HepG2 (cell line): ENCODE measurements around the gene DNAJC18. TPM values are rescaled to one million over a fixed set of nuclear protein-coding genes. Genes with fewer than 3 reads are reported as not detected.

Experiments
- ARID5B ChIP-seq: IDR thresholded peaks from 2 replicates; pipeline ENCODE4 v1.4.0; 2020; ENCODE audit warnings: mild to moderate bottlenecking, missing genetic modification reagents
- ATF1 ChIP-seq: IDR thresholded peaks from 2 replicates; pipeline ENCODE4 v1.6.1; 2016; ENCODE audit warnings: mild to moderate bottlenecking, control low read depth
- ATF7-NPFF ChIP-seq: sonication (generic); formaldehyde crosslinking; IDR thresholded peaks from 2 replicates; pipeline ENCODE4 v1.8.1; 2023; ENCODE audit warnings: mild to moderate bottlenecking, low read depth, missing genetic modification reagents, moderate library complexity
- DDIT3 ChIP-seq: sonication (generic); formaldehyde crosslinking; IDR thresholded peaks from 2 replicates; pipeline ENCODE4 v1.4.0; 2020; ENCODE audit warnings: mild to moderate bottlenecking, missing genetic modification reagents
- ELK4 ChIP-seq: sonication (generic); formaldehyde crosslinking; IDR thresholded peaks from 2 replicates; pipeline ENCODE4 v1.9.0; 2021; ENCODE audit warnings: missing genetic modification reagents, borderline replicate concordance
- KAT7 ChIP-seq: IDR thresholded peaks from 2 replicates; pipeline ENCODE4 v1.6.1; 2018; ENCODE audit warnings: borderline replicate concordance, missing compliant biosample characterization
- NFKBIZ ChIP-seq: IDR thresholded peaks from 2 replicates; pipeline ENCODE4 v1.6.1; 2018; ENCODE audit warnings: missing genetic modification reagents, missing compliant biosample characterization
- PHB2 ChIP-seq: fragments of 450-650 bp; IDR thresholded peaks from 2 replicates; pipeline ENCODE4 v1.6.1; 2018; ENCODE audit not compliant: partially characterized antibody
- PHF8 ChIP-seq: sonication (generic); formaldehyde crosslinking; IDR thresholded peaks from 2 replicates; pipeline ENCODE4 v1.5.0; 2020; ENCODE audit warnings: missing genetic modification reagents
- POLR2A ChIP-seq, 2 experiments: IDR thresholded peaks; 2 replicates each; pipeline ENCODE4 v1.6.1; 2011; ENCODE audit warnings: low read depth in 2 of 2, low read length in 2 of 2, mild to moderate bottlenecking in 1 of 2, moderate library complexity in 1 of 2; ENCODE audit not compliant: insufficient read depth in 1 of 2
- POLR2AphosphoS5 ChIP-seq: IDR thresholded peaks from 2 replicates; pipeline ENCODE4 v1.6.1; 2012; ENCODE audit warnings: low read depth, low read length
- RELA ChIP-seq: sonication (generic); formaldehyde crosslinking; IDR thresholded peaks from 2 replicates; pipeline ENCODE4 v1.4.0; 2020; ENCODE audit warnings: missing genetic modification reagents
- RNF2 ChIP-seq: fragments of 450-650 bp; conservative IDR thresholded peaks from 2 replicates; pipeline ENCODE4 v1.6.1; 2016; ENCODE audit warnings: low read depth
- SNAPC5 ChIP-seq: sonication (generic); formaldehyde crosslinking; IDR thresholded peaks from 2 replicates; pipeline ENCODE4 v1.8.1; 2023; ENCODE audit warnings: mild to moderate bottlenecking, missing genetic modification reagents, borderline replicate concordance
- SOX6 ChIP-seq, 2 experiments: fragments of 450-650 bp in 1 of 2; sonication (generic) in 1 of 2; formaldehyde crosslinking in 1 of 2; IDR thresholded peaks; 2 replicates each; pipeline versions ENCODE4 v1.4.0 to v1.6.1; 2017 to 2020; ENCODE audit warnings: antibody characterized with exemption in 1 of 2, mild to moderate bottlenecking in 1 of 2, missing genetic modification reagents in 1 of 2
- SP140L ChIP-seq: sonication (generic); formaldehyde crosslinking; IDR thresholded peaks from 2 replicates; pipeline ENCODE4 v1.4.0; 2020; ENCODE audit warnings: missing genetic modification reagents, borderline replicate concordance
- SP2 ChIP-seq: sonication (generic); formaldehyde crosslinking; IDR thresholded peaks from 2 replicates; pipeline ENCODE4 v1.5.1; 2020; ENCODE audit warnings: mild to moderate bottlenecking, missing genetic modification reagents
- TBX3 ChIP-seq: fragments of 450-650 bp; IDR thresholded peaks from 2 replicates; pipeline ENCODE4 v1.6.1; 2017; ENCODE audit warnings: antibody characterized with exemption, mild to moderate bottlenecking, inconsistent platforms, borderline replicate concordance
- TFAP4 ChIP-seq: sonication (generic); IDR thresholded peaks from 2 replicates; pipeline ENCODE4 v1.6.1; 2016; ENCODE audit warnings: low read depth, borderline replicate concordance
- ZFP90 ChIP-seq: sonication (generic); formaldehyde crosslinking; IDR thresholded peaks from 2 replicates; pipeline ENCODE4 v1.8.0; 2022; ENCODE audit warnings: missing genetic modification reagents, mild to moderate bottlenecking, inconsistent platforms, borderline replicate concordance
- ZNF292 ChIP-seq: sonication (generic); formaldehyde crosslinking; IDR thresholded peaks from 2 replicates; pipeline ENCODE4 v1.8.1; 2022; ENCODE audit warnings: mild to moderate bottlenecking, low read depth, missing genetic modification reagents, borderline replicate concordance
- ZNF547 ChIP-seq: sonication (generic); formaldehyde crosslinking; IDR thresholded peaks from 2 replicates; pipeline ENCODE4 v1.5.1; 2020; ENCODE audit warnings: mild to moderate bottlenecking, missing genetic modification reagents
- ZNF644 ChIP-seq: IDR thresholded peaks from 2 replicates; pipeline ENCODE4 v1.6.1; 2016; ENCODE audit warnings: low read depth
- ZNF709 ChIP-seq: sonication (generic); formaldehyde crosslinking; IDR thresholded peaks from 2 replicates; pipeline ENCODE4 v1.5.0; 2020; ENCODE audit warnings: mild to moderate bottlenecking, missing genetic modification reagents
- ZNF747 ChIP-seq: sonication (generic); formaldehyde crosslinking; IDR thresholded peaks from 2 replicates; pipeline ENCODE4 v1.8.1; 2023; ENCODE audit warnings: missing genetic modification reagents, mild to moderate bottlenecking, borderline replicate concordance
- ZSCAN12 ChIP-seq: sonication (generic); formaldehyde crosslinking; IDR thresholded peaks from 2 replicates; pipeline ENCODE4 v1.9.0; 2021; ENCODE audit warnings: mild to moderate bottlenecking, missing genetic modification reagents
- polyA plus RNA-seq, 8 experiments: library from polyadenylated mRNA; depleted of rRNA in 3 of 8; stranded (reverse) in 7 of 8; unstranded in 1 of 8; fragments of >200 nt; fragmentation: Illumina TruSeq in 4 of 8; extraction: Trizol in 4 of 8; gene quantifications; 2 replicates each; pipeline versions ENCODE4 v1.2.1 to v1.2.3, GENCODE V29; 2011 to 2016; ENCODE audit warnings: low read depth in 4 of 8, missing spikeins in 1 of 8, mixed read lengths in 1 of 8; ENCODE audit not compliant: insufficient read depth in 1 of 8
- total RNA-seq, 5 experiments: library from RNA; depleted of rRNA; stranded (reverse); fragments of >200 nt; fragmentation: Illumina TruSeq; extraction: Trizol; gene quantifications; 2 replicates each; pipeline ENCODE4 v1.2.3, GENCODE V29; 2016; ENCODE audit warnings: low read depth in 1 of 5

Gene DNAJC18
- total and polyA plus RNA-seq, 2 of the 13 experiments (the other 11 are each of a cell fraction or from before 2014, with no cell fraction given) = 6.5 to 6.6 TPM

GRCh38 chr5:139383275-139383992 lies 55.9 kb downstream of the DNAJC18 start, which contains the start of gene SLC23A1 (continued):
- TF ChIP-seq POLR2A (IDR thresholded peaks at IDR 0.05; ENCODE audit: insufficient read depth in 1 of 2, low read depth in 2 of 2, low read length in 2 of 2) (peak in 1 of 2 experiments; percentile 50; a peak in 2 of 4 replicates), SP140L (no peak), ZSCAN12 (no peak), TFAP4 (peak; percentile 28; the same call in 1 of the 2 replicates), ARID5B (CRISPR knock-in tag) (peak; percentile 44; the same call in 1 of the 2 replicates), KAT7 (CRISPR knock-in tag) (no peak), SOX6 (IDR thresholded peaks at IDR 0.05) (no peak), SOX6 (CRISPR knock-in tag; IDR thresholded peaks at IDR 0.05) (peak; percentile 88), ZNF709 (CRISPR knock-in tag) (no peak), PHB2 (no peak), ATF1 (no peak), ELK4 (CRISPR knock-in tag) (no peak), NFKBIZ (CRISPR knock-in tag) (no peak), RNF2 (no peak), SP2 (CRISPR knock-in tag) (no peak), PHF8 (no peak), ZNF747 (CRISPR knock-in tag) (no peak; the same call in 1 of the 2 replicates), TBX3 (no peak), ZNF644 (CRISPR knock-in tag) (no peak), ZNF292 (CRISPR knock-in tag) (no peak), RELA (CRISPR knock-in tag) (no peak), ZNF547 (CRISPR knock-in tag) (no peak), ATF7-NPFF (CRISPR knock-in tag) (no peak), ZFP90 (CRISPR knock-in tag) (no peak), DDIT3 (CRISPR knock-in tag) (no peak), POLR2AphosphoS5 (0 out of 2 replicates have a peak, but pooled peaks have one; percentile 45), SNAPC5 (CRISPR knock-in tag) (no peak)
